Right lobe of liver (tissue), 6 donors: ENCODE results near the gene LST1. TPM values are rescaled to one million over a fixed set of nuclear protein-coding genes. Genes with fewer than 3 reads are reported as not detected.
"Not testable (repeated sequence)": the region's sequence is repeated elsewhere in the genome, so short reads cannot be mapped to it uniquely, and the experiment has no call there.

ENCODE experiments used
- ATAC-seq, 4 donors: fragments of 200-7000 bp; cut with Tn5 transposase; one replicate each; pipeline ENCODE4 v1.9.1; 2020; ENCODE audit warnings: mild to moderate bottlenecking in 4 of 4, moderate library complexity in 4 of 4
- DNase-seq, 3 donors: peaks; one replicate each; pipeline ENCODE4 v3.0.0-alpha.2; 2020
- H3K27ac ChIP-seq, 3 donors: fragments of 200-600 bp; one replicate each; pipeline ENCODE4 v1.8.0; 2022
- H3K27me3 ChIP-seq, 2 donors: fragments of 200-600 bp; one replicate each; pipeline ENCODE4 v1.8.0; 2022
- H3K36me3 ChIP-seq, 4 donors: fragments of 200-600 bp; sonication (generic) in 1 of 4; one replicate each; pipeline versions ENCODE4 v1.5.1 to v1.8.0; 2017 to 2022; ENCODE audit warnings: control low read depth in 1 of 4
- H3K4me1 ChIP-seq, 4 donors: fragments of 200-600 bp; sonication (generic) in 1 of 4; one replicate each; pipeline versions ENCODE4 v1.5.1 to v1.8.0; 2017 to 2022; ENCODE audit warnings: control low read depth in 1 of 4
- H3K4me3 ChIP-seq, 3 donors: fragments of 200-600 bp; one replicate each; pipeline ENCODE4 v1.8.0; 2022
- H3K9me3 ChIP-seq, 4 donors: fragments of 200-600 bp; sonication (generic) in 1 of 4; one replicate each; pipeline versions ENCODE4 v1.5.1 to v1.8.0; 2017 to 2022; ENCODE audit warnings: control low read depth in 1 of 4
- POLR2A ChIP-seq: fragments of 450-650 bp; IDR thresholded peaks from one replicate; pipeline ENCODE4 v1.6.1; 2017; ENCODE audit warnings: antibody characterized with exemption, mild to moderate bottlenecking
- WGBS: methylation state at CpG from one replicate; pipeline ENCODE4 v1.1.6; 2018; ENCODE audit warnings: low coverage, low lambda C conversion rate; ENCODE audit not compliant: insufficient coverage; ENCODE audit errors: missing lambda C conversion rate; 5-methylcytosine and 5-hydroxymethylcytosine counted together
- intact Hi-C, 2 donors: fragments of 100-400 bp; cut with DNase I; formaldehyde crosslinking; loops; one replicate each; pipeline versions ENCODE4 v1.11.2 to v1.14.1; 2022
- total RNA-seq, 6 experiments: library from RNA; depleted of rRNA in 2 of 6; stranded (reverse); fragments of >200 nt in 2 of 6; fragmentation: NEBNext Ultra II Directional in 3 of 6; extraction: Animal tissue kit (Norgen Biotek cat#: 25700) in 3 of 6; gene quantifications; one replicate each; pipeline versions ENCODE4 v1.1.0 to v1.2.4, GENCODE V29; 2016 to 2023
- TF ChIP-seq, protein P1 (sequence below), 4 donors: fragments of 200-600 bp in 3 of 4; fragments of 450-650 bp in 1 of 4; IDR thresholded peaks; one replicate each; pipeline versions ENCODE4 v1.5.1 to v1.8.0; 2016 to 2022; ENCODE audit warnings: antibody characterized with exemption in 4 of 4, mild to moderate bottlenecking in 2 of 4
- donor health status: DM: no; HTN: yes; CAD: no.
- donor health status: DM: no; HTN: no; CAD: no.
- donor health status: DM: no; HTN: no; CAD: no.
- donor health status: DM: no; HTN: yes; CAD: no.
- donor health status: DM: no; HTN: yes; CAD: no.

The LST1 gene
- total RNA-seq, 6 experiments from 2014 or later, result 1.5 to 21.5 (median 6.7) TPM

GRCh38 chr6:31551371-31551770 is 34.7 kb upstream of the LST1 start:
- H3K27me3 ChIP-seq, H3K9me3 ChIP-seq, H3K27ac ChIP-seq, H3K4me3 ChIP-seq: not testable (repeated sequence)
- Histone ChIP-seq H3K36me3 (peaks cover 0 to 43% (median 2%) of the 10 kb centered on the region in 4 donors), H3K4me1 (peaks cover 0 to 10% (median 5%) of the 10 kb centered on the region in 4 donors)
- TF ChIP-seq, protein P1, sequence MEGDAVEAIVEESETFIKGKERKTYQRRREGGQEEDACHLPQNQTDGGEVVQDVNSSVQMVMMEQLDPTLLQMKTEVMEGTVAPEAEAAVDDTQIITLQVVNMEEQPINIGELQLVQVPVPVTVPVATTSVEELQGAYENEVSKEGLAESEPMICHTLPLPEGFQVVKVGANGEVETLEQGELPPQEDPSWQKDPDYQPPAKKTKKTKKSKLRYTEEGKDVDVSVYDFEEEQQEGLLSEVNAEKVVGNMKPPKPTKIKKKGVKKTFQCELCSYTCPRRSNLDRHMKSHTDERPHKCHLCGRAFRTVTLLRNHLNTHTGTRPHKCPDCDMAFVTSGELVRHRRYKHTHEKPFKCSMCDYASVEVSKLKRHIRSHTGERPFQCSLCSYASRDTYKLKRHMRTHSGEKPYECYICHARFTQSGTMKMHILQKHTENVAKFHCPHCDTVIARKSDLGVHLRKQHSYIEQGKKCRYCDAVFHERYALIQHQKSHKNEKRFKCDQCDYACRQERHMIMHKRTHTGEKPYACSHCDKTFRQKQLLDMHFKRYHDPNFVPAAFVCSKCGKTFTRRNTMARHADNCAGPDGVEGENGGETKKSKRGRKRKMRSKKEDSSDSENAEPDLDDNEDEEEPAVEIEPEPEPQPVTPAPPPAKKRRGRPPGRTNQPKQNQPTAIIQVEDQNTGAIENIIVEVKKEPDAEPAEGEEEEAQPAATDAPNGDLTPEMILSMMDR (IDR thresholded peaks at IDR 0.05), result peak; percentile 27 to 43 (median 39)
- DNase-seq (peak; percentile 57 to 69 (median 64)), ATAC-seq (peak in 3 of 4 donors; percentile 8 to 39 (median 16))
- WGBS, result 15% methylated on average over 4 of the region's 5 CpGs
- intact Hi-C loops, result loop anchor here in 1 of 2 donors (5.0 kb wide), 1 partner anchor 46 kb away; no protein-coding TSS in a partner anchor

- Histone ChIP-seq H3K27me3 (no peaks in the 10 kb centered on the region), H3K4me1 (no peaks in the 10 kb centered on the region), H3K27ac (no peak overlapping the region), H3K36me3 (peaks cover 0 to 50% (median 5%) of the 10 kb centered on the region in 4 donors), H3K9me3 (no peaks in the 10 kb centered on the region), H3K4me3 (no peak overlapping the region)
- intact Hi-C loops, result no loop called here
- ATAC-seq, result no peak
- WGBS, result 67% methylated on average over 3 of the region's 3 CpGs
- DNase-seq, result no peak
- TF ChIP-seq POLR2A, result no peak
- TF ChIP-seq, protein P1 (IDR thresholded peaks at IDR 0.05), result no peak
Measured at GRCh38 chr6:31556307-31556706, 29.8 kb upstream of the LST1 start.

GRCh38 chr6:31557443-31558317 is 28.4 kb upstream of the LST1 start:
- DNase-seq (peak in 1 of 3 donors; percentile 42), ATAC-seq (peak in 3 of 4 donors; percentile 4 to 7 (median 7))
- peak overlapping the region in 2 of 3 donors; percentile 40 to 49 for H3K27ac ChIP-seq
- 68% methylated on average over 16 of the region's 24 CpGs for WGBS
- no peaks in the 10 kb centered on the region for H3K4me1 ChIP-seq
- no peaks in the 10 kb centered on the region for H3K27me3 ChIP-seq
- no peaks in the 10 kb centered on the region for H3K9me3 ChIP-seq
- intact Hi-C loops, result no loop called here
- H3K36me3 ChIP-seq, result peaks cover 0 to 47% (median 5%) of the 10 kb centered on the region in 4 donors
- no peak for TF ChIP-seq POLR2A
- TF ChIP-seq, protein P1 (IDR thresholded peaks at IDR 0.05), result no peak
- no peak overlapping the region for H3K4me3 ChIP-seq

GRCh38 chr6:31558318-31558625 is 27.8 kb upstream of the LST1 start:
- H3K27me3 ChIP-seq, result no peaks in the 10 kb centered on the region
- no peaks in the 10 kb centered on the region for H3K9me3 ChIP-seq
- 75% methylated on average over 3 of the region's 8 CpGs for WGBS
- H3K36me3 ChIP-seq, result peaks cover 0 to 42% (median 5%) of the 10 kb centered on the region in 4 donors
- H3K27ac ChIP-seq, result peak overlapping the region in 2 of 3 donors; percentile 40 to 49
- DNase-seq (no peak), ATAC-seq (peak in 1 of 4 donors; percentile 5)
- intact Hi-C loops, result no loop called here
- H3K4me3 ChIP-seq, result no peak overlapping the region
- H3K4me1 ChIP-seq, result no peaks in the 10 kb centered on the region
- TF ChIP-seq POLR2A, result no peak
- TF ChIP-seq, protein P1 (IDR thresholded peaks at IDR 0.05), result no peak
